GM19193 (cell line): ENCODE measurements around the gene GINS2.

Source experiments
- POLR2A ChIP-seq: IDR thresholded peaks from 4 replicates; pipeline ENCODE4 v1.6.1; 2011; ENCODE audit not compliant: insufficient read depth, insufficient read length; ENCODE audit errors: extremely low read depth

Gene GINS2

DNA sequence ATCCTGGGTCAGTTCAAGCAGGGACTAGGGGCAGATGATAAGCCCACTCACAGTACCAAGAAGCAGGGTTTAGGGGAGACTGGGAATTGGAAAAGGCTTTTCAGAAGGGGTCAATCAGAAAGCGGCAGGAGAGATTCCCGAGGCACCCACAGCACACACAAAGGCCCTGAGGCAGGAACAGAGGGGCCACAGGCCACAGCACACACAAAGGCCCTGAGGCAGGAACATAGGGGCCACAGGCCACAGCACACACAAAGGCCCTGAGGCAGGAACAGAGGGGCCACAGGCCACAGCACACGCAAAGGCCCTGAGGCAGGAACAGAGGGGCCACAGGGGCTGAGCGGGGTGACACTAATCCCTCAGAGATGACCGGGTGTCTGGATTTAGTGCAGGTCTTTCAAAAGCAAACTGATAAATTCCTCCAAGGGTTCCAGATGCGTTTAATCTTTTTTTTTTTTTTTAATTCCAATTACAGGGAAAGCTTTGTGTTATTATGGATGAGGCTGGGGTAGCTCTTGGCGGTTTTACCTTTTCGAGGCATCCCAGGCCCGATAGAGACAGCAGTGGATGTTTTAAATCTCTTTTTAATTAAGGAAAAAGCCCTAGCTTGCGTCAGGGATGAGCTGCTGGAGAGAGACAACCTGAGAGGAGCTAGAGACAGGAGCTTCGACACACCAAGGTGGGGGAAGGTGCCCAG lies 31.0 kb upstream of the GINS2 start:
- TF ChIP-seq POLR2A, result no peak

DNA sequence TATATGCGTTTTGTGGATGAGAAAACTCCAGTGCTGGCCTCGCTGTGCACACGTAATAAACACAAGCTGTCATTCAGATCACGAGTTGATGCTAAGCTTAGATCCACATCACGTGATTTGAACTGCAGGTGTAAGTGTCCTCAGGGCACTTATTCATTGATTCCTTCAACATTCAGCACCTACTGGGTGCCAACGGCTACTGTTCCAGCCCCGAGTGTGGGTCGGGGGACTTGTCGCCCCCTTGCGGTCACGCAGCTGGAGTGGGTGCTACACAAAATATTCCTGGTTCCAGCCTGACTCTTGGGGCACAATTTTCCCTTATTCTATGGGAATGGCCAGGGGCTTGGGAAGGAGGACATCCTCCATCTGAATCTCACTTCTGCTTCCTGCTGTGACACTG lies 29.9 kb upstream of the GINS2 start:
- no peak for TF ChIP-seq POLR2A

DNA sequence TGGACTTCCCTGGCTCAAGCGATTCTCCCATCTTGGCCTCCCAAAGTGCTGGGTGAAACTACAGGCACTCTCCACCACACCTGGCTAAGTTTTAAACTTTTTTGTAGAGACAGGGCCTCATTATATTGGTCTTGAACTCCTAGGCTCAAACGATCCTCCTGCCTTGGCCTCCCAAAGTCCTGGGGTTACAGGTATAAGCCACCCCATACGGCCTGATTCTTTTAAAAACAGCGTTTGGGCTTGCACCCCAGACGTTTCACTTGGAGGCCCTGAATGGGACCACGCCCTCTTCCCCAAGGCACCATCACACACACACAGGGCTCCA lies 29.4 kb upstream of the GINS2 start:
- TF ChIP-seq POLR2A, result no peak

DNA sequence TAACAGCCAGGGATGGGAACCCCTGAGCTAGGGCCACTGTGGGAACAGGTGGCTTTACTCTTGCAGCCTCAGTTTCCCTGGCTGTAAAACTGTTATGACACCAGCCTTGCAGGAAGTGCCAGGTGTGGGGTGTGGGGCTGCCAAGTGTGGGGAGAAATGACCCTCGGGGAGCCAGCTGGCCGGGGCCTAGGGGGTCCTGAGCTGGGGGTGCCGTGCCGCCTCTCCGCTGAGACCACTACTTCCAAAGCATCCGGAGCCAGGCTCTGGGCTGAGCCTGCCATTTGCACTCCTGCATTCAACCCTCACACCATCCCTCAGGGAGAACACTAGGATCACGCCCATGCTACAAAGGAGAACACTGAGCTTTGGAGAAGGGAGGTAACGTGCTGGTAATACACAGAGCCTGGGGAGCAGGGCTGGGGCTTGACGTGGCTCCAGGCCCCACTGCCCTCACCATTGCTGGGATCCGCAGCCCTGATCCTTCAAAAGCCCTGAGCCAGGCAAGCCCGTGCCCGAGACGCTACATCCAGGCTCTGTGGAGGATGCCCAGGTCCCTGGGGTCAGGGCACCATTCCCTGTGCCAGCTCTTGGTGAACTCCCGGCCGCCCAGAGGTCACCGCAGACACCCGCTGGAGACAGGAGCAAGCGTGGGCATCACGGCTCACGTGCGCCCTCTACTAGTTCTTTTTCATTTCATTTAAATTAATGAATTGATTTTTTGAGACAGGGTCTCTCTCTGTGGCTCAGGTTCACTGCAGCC lies 28.8 kb upstream of the GINS2 start:
- no peak for TF ChIP-seq POLR2A

DNA sequence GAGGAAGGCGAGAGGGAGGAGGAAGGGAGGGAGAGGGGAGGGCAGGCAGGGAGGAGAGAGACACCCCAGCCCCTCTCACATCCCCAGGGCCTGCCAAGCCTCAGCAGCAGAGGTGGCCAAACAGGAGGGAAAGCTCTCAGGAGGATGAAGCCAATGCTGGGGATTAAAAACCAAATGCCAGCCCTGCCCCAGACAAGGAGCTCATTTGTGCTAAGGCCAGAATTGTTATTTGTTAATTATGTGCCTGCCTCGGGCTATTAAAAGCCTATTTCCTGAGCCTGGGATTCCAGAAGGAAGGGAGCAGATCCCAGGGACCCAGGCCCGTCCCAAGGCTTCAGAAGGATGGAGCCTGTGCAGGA lies 27.9 kb upstream of the GINS2 start:
- TF ChIP-seq POLR2A, result no peak

DNA sequence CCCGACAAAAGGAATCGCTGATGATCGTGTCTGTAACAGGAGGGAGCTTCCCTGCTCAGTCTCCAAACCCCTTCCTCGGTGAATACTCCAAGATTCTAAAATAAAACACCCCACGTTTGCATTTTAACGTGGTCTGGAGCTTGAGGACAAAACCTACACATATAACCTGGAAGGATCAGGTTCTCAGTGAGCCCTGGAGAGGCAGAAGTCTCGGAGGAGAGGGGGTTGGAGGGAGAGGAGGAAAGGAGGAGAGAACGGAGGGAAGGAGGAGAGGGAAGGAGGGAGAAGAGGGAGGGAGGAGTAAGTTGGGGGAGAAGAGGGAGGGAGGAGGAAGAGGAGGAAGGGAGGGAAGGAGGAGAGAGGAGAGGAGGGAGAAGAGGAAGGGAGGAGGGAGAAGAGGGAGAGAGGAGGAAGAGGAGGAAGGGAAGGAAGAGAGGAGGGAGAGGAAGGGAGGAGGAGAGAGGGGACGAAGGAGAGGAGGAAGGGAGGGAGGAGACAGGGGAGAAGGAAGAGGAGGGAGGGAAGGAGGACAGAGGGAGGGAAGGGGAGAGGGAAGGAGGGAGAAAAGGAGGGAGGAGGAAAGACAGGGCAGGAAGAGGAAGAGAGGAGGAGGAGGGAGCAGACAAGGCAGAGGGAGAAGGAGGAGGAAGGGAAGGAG lies 27.4 kb upstream of the GINS2 start:
- no peak for TF ChIP-seq POLR2A

DNA sequence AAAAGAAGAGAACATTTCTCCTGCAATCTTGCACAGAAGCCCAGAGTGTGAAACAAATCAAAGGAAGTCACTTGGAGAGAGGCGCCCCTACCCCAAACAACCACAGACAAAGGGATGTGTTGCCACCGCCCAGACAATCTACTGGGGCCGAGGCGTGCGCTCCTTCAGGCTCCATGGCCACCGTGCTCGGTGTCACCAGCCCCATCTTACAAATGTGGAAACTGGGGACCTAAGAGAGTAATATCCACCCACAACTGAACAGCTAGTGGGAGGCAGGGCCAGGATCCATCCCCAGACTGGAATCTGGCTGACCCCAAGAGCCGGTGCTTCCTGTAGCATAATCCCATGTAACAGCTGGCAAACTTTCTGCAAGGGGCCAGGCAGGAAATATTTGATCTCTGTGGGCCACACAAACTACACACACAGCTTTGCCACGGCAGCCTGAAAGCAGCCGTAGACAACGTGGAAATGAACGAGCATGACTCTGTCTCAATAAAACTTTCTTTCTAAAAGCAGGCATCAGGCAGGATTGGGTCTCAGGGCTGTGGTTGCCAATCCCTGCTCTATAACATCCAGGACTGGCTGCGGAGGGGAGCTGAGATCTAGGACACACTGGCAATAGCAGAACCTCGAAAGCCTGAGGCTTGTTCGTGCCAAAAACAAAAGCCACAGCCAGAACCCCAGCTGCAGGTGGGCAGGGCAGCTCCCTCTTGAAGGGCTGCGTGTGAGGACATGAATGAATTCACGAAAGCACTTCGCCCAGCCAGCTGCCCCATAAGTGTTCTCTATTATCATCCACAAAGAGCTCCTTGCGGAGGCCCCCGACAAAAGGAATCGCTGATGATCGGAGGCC lies 26.6 kb upstream of the GINS2 start:
- no peak for TF ChIP-seq POLR2A

DNA sequence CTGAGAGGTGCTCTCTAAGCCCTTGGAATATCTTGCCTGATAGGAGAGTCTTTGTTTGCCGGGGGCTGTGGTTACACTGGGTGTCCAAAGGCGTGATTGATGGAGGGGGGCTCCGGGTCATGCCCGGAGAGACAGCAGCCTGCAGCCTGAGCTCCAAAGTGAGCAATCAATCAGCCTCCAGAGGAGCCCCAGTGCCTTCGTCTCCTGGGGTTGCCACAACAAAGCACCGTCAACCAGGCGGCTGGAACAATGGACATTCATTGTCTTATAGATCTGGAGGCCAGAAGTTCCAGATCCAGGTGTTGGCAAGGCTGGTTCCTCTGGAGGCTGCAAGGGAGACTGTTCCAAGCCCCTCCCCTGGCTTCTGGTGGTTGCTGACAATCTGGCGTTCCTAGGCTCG lies 24.0 kb upstream of the GINS2 start:
- no peak for TF ChIP-seq POLR2A

DNA sequence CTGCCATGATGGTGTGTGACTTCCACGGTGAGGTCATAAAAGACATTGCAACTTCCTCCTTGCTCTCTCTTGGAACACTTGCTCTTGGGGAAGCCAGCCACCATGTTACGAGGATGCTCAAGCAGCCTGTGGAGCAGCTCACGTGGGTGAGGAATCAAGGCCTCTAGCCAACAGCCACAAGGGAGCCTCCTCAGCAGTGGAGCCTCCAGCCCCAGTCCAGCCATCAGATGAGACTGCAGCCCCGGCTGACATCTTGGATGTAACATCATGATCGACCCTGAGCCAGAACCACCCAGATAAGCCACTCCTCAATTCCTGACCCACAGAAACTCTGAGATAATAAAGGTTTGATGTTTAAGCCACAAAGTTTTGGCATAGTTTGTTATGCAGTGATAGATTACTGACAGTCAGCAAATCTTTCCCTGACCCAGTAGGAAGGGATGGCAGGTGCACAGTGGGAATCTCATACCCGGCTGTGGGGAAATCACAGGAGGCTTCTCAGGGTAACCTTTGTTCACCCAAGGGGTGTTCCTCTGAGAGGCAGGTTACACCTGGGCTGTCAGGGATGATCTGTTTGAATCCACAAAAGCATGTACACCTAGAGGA lies 23.3 kb upstream of the GINS2 start:
- TF ChIP-seq POLR2A, result no peak

DNA sequence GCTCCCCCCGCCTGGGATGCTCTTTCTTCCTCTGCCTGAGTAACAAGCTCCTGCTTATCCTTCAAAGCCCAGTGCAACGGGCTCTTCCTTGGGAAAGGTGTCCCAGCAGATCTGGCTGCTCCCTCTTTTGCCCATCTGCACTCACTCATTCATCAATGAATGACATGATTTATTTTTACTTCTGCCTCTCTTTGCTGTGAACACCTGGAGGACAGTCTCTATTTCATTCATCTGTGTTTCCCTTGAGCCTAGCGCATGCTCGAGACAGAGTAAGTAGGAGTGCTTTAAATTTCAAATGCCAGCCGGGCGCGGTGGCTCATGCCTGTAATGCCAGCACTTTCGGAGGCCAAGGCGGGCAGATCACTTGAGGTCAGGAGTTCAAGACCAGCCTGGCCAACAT lies 22.0 kb upstream of the GINS2 start:
- TF ChIP-seq POLR2A, result no peak

DNA sequence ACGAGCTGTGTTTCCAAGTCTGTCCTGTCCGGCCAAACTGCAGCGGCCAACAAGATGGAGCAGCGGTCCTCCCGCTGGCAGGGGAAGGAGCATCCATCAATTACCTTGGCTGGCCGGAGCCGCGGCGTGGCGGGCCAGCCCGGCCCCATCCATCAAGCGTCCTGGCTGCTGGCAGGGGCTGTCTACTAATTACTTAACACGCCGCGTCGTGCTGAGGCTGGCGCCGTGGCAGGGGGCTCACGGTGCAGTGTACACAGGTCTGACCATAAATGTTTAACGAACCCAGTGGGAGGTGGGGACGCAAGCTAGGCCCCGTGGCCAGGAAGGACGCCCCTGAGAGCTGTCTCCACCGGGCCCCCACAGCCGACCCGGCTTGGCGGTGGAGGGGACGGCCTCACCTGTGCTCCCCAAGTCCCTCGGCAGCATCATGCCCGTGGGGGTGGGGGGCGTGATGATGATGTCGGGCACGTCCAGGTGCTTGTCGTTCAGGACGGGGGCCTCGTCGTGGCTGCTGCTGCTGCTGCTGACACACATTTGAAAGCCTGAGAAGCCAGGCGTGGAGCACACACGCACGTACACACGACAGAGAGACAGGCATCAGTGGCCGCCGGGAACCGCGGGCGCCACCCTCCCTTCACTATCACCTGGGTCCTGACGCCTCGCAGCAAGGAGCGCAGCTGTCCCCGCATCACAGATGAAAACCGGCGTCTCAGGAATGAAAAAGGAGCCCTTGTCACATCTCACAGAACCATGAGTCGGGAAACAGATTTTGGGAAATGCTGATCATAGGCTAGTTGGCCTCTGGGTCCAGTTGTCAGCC lies 21.2 kb upstream of the GINS2 start:
- no peak for TF ChIP-seq POLR2A

DNA sequence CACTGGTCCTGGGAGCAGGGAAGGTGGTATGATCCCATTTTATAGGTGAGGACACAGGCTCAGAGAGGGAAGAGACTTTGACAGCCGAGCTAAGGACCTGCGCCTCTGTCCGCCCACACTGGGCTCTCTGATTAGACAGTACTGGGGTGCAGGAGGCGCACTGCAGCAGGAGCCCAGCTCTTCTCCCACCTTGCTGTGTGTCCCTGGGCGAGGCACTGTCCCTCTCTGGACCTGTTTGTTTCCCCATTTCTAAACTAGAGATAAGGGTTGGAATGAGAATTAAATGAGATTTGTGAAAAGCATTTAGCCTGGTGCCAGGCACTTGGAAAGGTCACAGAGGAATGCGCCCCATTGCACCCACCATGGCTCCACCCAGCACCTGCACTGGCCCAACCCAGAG lies 19.6 kb upstream of the GINS2 start:
- no peak for TF ChIP-seq POLR2A

DNA sequence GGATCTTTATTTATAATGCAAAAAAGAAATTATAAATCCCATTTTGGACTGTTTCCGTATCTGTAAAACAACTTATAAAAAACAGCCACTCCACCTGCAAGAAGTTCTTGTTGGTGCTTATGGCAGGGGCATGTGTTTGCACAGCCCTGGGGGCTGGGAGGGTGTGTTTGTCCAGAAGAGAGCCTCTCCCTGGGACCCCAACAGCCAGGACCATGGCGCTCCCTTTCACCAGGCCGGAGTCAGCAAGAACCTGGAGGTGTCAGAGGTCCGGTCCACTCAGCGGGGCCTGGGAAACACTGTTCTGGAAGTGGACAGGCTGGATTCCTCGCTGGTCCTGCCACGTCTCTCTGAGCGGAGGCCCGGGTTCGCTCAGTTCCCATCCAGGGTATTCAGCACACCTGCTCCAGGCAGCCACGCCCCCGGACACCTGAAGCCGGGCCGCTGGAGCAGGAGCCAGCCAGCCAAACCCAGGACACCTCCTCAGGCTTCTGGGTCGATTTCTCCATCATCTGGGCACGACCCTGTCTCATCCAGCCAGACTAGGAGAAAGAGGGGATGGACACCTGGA lies 18.9 kb upstream of the GINS2 start:
- no peak for TF ChIP-seq POLR2A
